ELF-1 (cell line): ENCODE data around the gene COPG1.

ENCODE experiments used
- DNase-seq: peaks from one replicate; pipeline ENCODE4 v3.0.0-alpha.2; 2016; ENCODE audit warnings: low read depth, low spot score

COPG1 gene

GRCh38 chr3:129278966-129279906, 29.8 kb downstream of the COPG1 start:
- peak; percentile 69 for DNase-seq

GRCh38 chr3:129280183-129280582, 30.8 kb downstream of the COPG1 start:
- DNase-seq = no peak

- no peak for DNase-seq
Observed at GRCh38 chr3:129281726-129282125, 32.3 kb downstream of the COPG1 start.

GRCh38 chr3:129282727-129283327, 33.4 kb downstream of the COPG1 start:
- DNase-seq = no peak

- no peak for DNase-seq
Observed at GRCh38 chr3:129286081-129286480, 36.7 kb downstream of the COPG1 start.

GRCh38 chr3:129288446-129288845, 39.0 kb downstream of the COPG1 start:
- DNase-seq = no peak

GRCh38 chr3:129289201-129289921, 40.0 kb downstream of the COPG1 start:
- no peak for DNase-seq

- DNase-seq = no peak
Observed at GRCh38 chr3:129291236-129291886, 42.0 kb downstream of the COPG1 start.

GRCh38 chr3:129295286-129295685, 45.9 kb downstream of the COPG1 start:
- no peak for DNase-seq

GRCh38 chr3:129304146-129304961, 54.9 kb downstream of the COPG1 start:
- no peak for DNase-seq

- DNase-seq = peak; percentile 10
Observed at GRCh38 chr3:129304962-129305222, 55.5 kb downstream of the COPG1 start.

GRCh38 chr3:129305592-129306091, 56.2 kb downstream of the COPG1 start:
- peak; percentile 99 for DNase-seq

GRCh38 chr3:129308636-129309035, 59.2 kb downstream of the COPG1 start:
- DNase-seq = no peak

GRCh38 chr3:129310111-129311011, 61.0 kb downstream of the COPG1 start:
- peak; percentile 38 for DNase-seq

GRCh38 chr3:129311054-129311902, 61.9 kb downstream of the COPG1 start:
- DNase-seq = no peak

- no peak for DNase-seq
Observed at GRCh38 chr3:129312021-129312639, 62.7 kb downstream of the COPG1 start.

- DNase-seq = peak; percentile 58
Observed at GRCh38 chr3:129312671-129313414, 63.4 kb downstream of the COPG1 start.

- DNase-seq = peak; percentile 55
Observed at GRCh38 chr3:129313415-129313664, 63.9 kb downstream of the COPG1 start.
